ENCODE results near the gene PPARG. TPM values are rescaled to one million over a fixed set of nuclear protein-coding genes. Genes with fewer than 3 reads are reported as not detected.

PPARG gene
- total and polyA plus RNA-seq, 2 experiments from 2014 or later, result 0.49 to 0.76 TPM

DNA sequence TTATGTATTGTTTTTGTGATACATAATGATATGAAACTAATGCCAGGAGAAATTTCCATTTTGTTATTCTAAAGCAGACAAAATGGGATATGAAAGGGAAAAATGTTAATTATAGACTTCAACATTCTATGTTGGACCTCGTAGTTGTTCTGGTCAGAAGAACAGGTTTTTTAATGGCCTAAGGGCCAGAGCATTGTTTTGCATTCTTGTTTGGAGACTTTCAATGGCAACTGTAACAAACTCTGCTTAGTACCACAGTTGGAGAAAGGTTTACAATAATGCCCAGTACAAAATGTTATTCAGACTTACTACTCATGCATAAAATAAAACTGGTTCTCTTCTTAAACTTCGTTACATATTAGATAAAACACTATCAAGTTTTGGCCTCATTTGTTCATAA, 12.2 kb downstream of the PPARG start:
- peaks cover 6% of the 10 kb centered on the region; the same call in 1 of the 2 replicates for H3F3A ChIP-seq (ENCODE audit: insufficient read depth)
- TF ChIP-seq EZH2phosphoT487 (IDR thresholded peaks at IDR 0.05; ENCODE audit: insufficient read depth, low read depth), result no peak
- TF ChIP-seq EZH2 (IDR thresholded peaks at IDR 0.05; ENCODE audit: insufficient read depth, poor library complexity, severe bottlenecking), result no peak
- no peak overlapping the region for H3K27ac ChIP-seq
- no peak overlapping the region for H3K4me2 ChIP-seq (ENCODE audit: unreplicated experiment)
- no peak overlapping the region for H3K9ac ChIP-seq
- in situ Hi-C loops (cut with MboI), result no loop called here
- no peaks in the 10 kb centered on the region for H3K36me3 ChIP-seq (ENCODE audit: low read depth)
- H2AFZ ChIP-seq, result no peak overlapping the region
- no peaks in the 10 kb centered on the region for H3K9me2 ChIP-seq (ENCODE audit: insufficient read depth)
- H3K27me3 ChIP-seq (replicated peaks; ENCODE audit: insufficient read depth), result no peaks in the 10 kb centered on the region
- WGBS, 2 experiments (ENCODE audit: low coverage in 1 of 2, low lambda C conversion rate in 2 of 2, missing lambda C conversion rate in 2 of 2), result 70 to 77% methylated on average over 2 of the region's 2 CpGs
- H3K9me3 ChIP-seq (ENCODE audit: low read depth), result no peaks in the 10 kb centered on the region
- peaks cover 10% of the 10 kb centered on the region for H3K4me1 ChIP-seq (ENCODE audit: insufficient read depth)
- no peaks in the 10 kb centered on the region for H3K79me2 ChIP-seq (ENCODE audit: insufficient read depth)
- H3K4me3 ChIP-seq, result no peak overlapping the region
- DNase-seq, result no peak
- H4K20me1 ChIP-seq (ENCODE audit: insufficient read depth), result no peaks in the 10 kb centered on the region

DNA sequence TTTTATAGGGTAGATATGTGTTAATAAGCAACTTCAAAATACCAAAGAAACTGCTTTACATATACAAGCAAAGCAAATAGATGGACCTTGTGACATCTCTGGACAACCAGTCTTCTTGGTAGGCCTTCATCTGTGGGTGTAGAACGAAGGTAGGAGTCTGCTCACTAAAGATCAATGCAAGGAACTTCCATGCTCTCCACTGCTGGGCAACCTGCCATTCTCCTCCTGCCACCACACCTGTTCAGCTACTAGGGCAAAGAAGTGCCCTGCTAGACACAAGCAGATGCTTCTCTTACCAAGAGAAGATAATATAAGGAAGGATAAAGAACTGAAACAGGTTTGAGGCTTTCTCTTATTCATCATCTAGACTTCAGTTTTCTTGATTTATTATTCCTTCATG, 12.6 kb downstream of the PPARG start:
- Histone ChIP-seq H3K9ac (no peak overlapping the region), H2AFZ (no peak overlapping the region), H3K36me3 (ENCODE audit: low read depth) (no peaks in the 10 kb centered on the region), H3K4me3 (no peak overlapping the region), H3K4me2 (ENCODE audit: unreplicated experiment) (no peak overlapping the region), H3K4me1 (ENCODE audit: insufficient read depth) (peaks cover 10% of the 10 kb centered on the region), H3K27ac (no peak overlapping the region), H4K20me1 (ENCODE audit: insufficient read depth) (no peaks in the 10 kb centered on the region), H3K79me2 (ENCODE audit: insufficient read depth) (no peaks in the 10 kb centered on the region), H3K9me2 (ENCODE audit: insufficient read depth) (no peaks in the 10 kb centered on the region), H3F3A (ENCODE audit: insufficient read depth) (peaks cover 6% of the 10 kb centered on the region; the same call in 1 of the 2 replicates), H3K9me3 (ENCODE audit: low read depth) (no peaks in the 10 kb centered on the region), H3K27me3 (replicated peaks; ENCODE audit: insufficient read depth) (no peaks in the 10 kb centered on the region)
- TF ChIP-seq EZH2 (IDR thresholded peaks at IDR 0.05; ENCODE audit: insufficient read depth, poor library complexity, severe bottlenecking) (no peak), EZH2phosphoT487 (IDR thresholded peaks at IDR 0.05; ENCODE audit: insufficient read depth, low read depth) (no peak)
- DNase-seq, result no peak
- 68 to 96% methylated on average over 1 of the region's 1 CpG for WGBS, 2 experiments (ENCODE audit: low coverage in 1 of 2, low lambda C conversion rate in 2 of 2, missing lambda C conversion rate in 2 of 2)
- in situ Hi-C loops (cut with MboI), result no loop called here

DNA sequence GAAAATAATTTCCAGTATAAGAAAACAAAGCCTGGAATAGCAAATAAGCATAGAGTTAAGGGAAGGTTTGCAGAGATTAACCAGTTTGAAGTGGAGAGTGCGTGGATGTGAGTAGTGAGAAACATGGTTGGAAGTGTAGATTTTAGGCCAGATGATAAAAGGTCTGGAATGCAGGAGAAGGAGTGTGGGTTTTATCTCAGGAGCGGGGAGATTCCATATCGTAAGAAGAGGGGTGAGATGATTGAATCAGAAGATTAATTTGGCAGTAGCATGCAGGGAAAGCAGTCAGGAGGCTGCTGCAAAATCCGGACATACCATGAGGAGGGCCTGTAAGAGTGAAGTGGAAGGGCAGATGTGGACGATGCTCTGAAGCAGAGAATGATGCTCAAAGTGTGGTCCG, 13.7 kb downstream of the PPARG start:
- Histone ChIP-seq H3K27ac (no peak overlapping the region), H3K79me2 (ENCODE audit: insufficient read depth) (no peaks in the 10 kb centered on the region), H2AFZ (no peak overlapping the region), H3K4me3 (no peak overlapping the region), H3K9me3 (ENCODE audit: low read depth) (no peaks in the 10 kb centered on the region), H3K27me3 (replicated peaks; ENCODE audit: insufficient read depth) (no peaks in the 10 kb centered on the region), H3K4me2 (ENCODE audit: unreplicated experiment) (no peak overlapping the region), H4K20me1 (ENCODE audit: insufficient read depth) (no peaks in the 10 kb centered on the region), H3K4me1 (ENCODE audit: insufficient read depth) (peaks cover 15% of the 10 kb centered on the region), H3K36me3 (ENCODE audit: low read depth) (no peaks in the 10 kb centered on the region), H3K9me2 (ENCODE audit: insufficient read depth) (no peaks in the 10 kb centered on the region), H3F3A (ENCODE audit: insufficient read depth) (peaks cover 11% of the 10 kb centered on the region), H3K9ac (no peak overlapping the region)
- TF ChIP-seq EZH2 (IDR thresholded peaks at IDR 0.05; ENCODE audit: insufficient read depth, poor library complexity, severe bottlenecking) (no peak), EZH2phosphoT487 (IDR thresholded peaks at IDR 0.05; ENCODE audit: insufficient read depth, low read depth) (no peak)
- DNase-seq, result no peak
- WGBS, 2 experiments (ENCODE audit: low coverage in 1 of 2, low lambda C conversion rate in 2 of 2, missing lambda C conversion rate in 2 of 2), result 82 to 88% methylated on average over 6 of the region's 6 CpGs
- in situ Hi-C loops (cut with MboI), result no loop called here

DNA sequence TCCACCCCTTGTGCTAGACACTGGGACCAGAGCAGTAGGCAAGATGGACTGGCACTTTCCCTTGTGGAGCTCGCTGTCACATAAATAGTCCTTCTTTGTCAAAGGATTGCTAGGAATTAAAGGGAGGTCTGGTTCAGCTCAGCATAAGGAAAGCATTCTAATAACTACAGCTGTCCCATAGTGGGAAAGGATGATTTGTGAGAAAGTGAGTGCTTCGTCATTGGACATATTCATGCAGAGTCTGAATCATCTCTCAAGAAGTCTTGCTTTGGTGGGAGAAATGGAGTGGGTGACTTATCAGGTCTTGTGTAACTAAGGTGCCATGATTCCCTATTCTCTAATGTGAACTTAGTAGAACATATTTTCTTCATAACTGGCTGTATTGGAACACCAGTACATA, 14.7 kb downstream of the PPARG start:
- H3K36me3 ChIP-seq (ENCODE audit: low read depth), result no peaks in the 10 kb centered on the region
- H3K4me1 ChIP-seq (ENCODE audit: insufficient read depth), result peaks cover 25% of the 10 kb centered on the region
- H3K4me3 ChIP-seq, result no peak overlapping the region
- 23 to 35% methylated on average over 2 of the region's 2 CpGs for WGBS, 2 experiments (ENCODE audit: low coverage in 1 of 2, low lambda C conversion rate in 2 of 2, missing lambda C conversion rate in 2 of 2)
- peak overlapping the region; percentile 57 for H3K27ac ChIP-seq
- H2AFZ ChIP-seq, result no peak overlapping the region
- no peaks in the 10 kb centered on the region for H3K9me2 ChIP-seq (ENCODE audit: insufficient read depth)
- H4K20me1 ChIP-seq (ENCODE audit: insufficient read depth), result no peaks in the 10 kb centered on the region
- peaks cover 19% of the 10 kb centered on the region for H3F3A ChIP-seq (ENCODE audit: insufficient read depth)
- H3K4me2 ChIP-seq (ENCODE audit: unreplicated experiment), result peak overlapping the region; percentile 70
- no peaks in the 10 kb centered on the region for H3K27me3 ChIP-seq (replicated peaks; ENCODE audit: insufficient read depth)
- TF ChIP-seq EZH2phosphoT487 (IDR thresholded peaks at IDR 0.05; ENCODE audit: insufficient read depth, low read depth) (no peak), EZH2 (IDR thresholded peaks at IDR 0.05; ENCODE audit: insufficient read depth, poor library complexity, severe bottlenecking) (no peak)
- in situ Hi-C loops (cut with MboI), result no loop called here
- peak; percentile 95 for DNase-seq
- no peaks in the 10 kb centered on the region for H3K79me2 ChIP-seq (ENCODE audit: insufficient read depth)
- H3K9ac ChIP-seq, result no peak overlapping the region
- H3K9me3 ChIP-seq (ENCODE audit: low read depth), result no peaks in the 10 kb centered on the region

DNA sequence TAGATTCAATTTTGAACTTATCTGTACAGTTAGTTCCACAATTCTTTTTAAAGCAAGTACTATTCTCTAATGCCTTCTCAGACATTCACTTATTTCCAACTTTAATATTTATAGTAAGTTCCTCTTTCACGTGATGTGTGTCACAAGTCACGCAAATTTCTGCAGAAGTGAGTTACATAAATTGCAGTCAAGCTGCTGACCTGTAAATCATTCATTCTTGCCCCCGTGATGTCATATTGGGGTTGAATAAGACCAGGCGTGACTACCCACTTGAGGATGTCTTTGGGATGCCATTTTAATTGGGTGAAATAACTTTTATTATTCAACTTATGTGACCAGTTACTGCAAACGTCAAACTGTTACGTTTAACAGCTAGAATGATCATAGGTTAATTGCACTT, 15.1 kb downstream of the PPARG start:
- Histone ChIP-seq H3K36me3 (ENCODE audit: low read depth) (no peaks in the 10 kb centered on the region), H3K9ac (no peak overlapping the region), H3K4me2 (ENCODE audit: unreplicated experiment) (no peak overlapping the region), H3K4me3 (no peak overlapping the region), H4K20me1 (ENCODE audit: insufficient read depth) (no peaks in the 10 kb centered on the region), H3K27me3 (replicated peaks; ENCODE audit: insufficient read depth) (no peaks in the 10 kb centered on the region), H3K79me2 (ENCODE audit: insufficient read depth) (no peaks in the 10 kb centered on the region), H3K4me1 (ENCODE audit: insufficient read depth) (peaks cover 30% of the 10 kb centered on the region), H3K9me3 (ENCODE audit: low read depth) (no peaks in the 10 kb centered on the region), H2AFZ (no peak overlapping the region), H3K9me2 (ENCODE audit: insufficient read depth) (no peaks in the 10 kb centered on the region), H3K27ac (0 out of 2 replicates have a peak overlapping the region, but pooled peaks have one; percentile 3), H3F3A (ENCODE audit: insufficient read depth) (peaks cover 23% of the 10 kb centered on the region)
- DNase-seq, result no peak
- TF ChIP-seq EZH2phosphoT487 (IDR thresholded peaks at IDR 0.05; ENCODE audit: insufficient read depth, low read depth) (no peak), EZH2 (IDR thresholded peaks at IDR 0.05; ENCODE audit: insufficient read depth, poor library complexity, severe bottlenecking) (no peak)
- WGBS, 2 experiments (ENCODE audit: low coverage in 1 of 2, low lambda C conversion rate in 2 of 2, missing lambda C conversion rate in 2 of 2), result 90% methylated on average over 6 of the region's 6 CpGs
- in situ Hi-C loops (cut with MboI), result no loop called here
